ENCODE measurements around the gene LBP. TPM values are rescaled to one million over a fixed set of nuclear protein-coding genes. Genes with fewer than 3 reads are reported as not detected.

LBP gene
- total and polyA plus RNA-seq, 2 experiments from 2014 or later = 0.10 to 0.19 TPM

- no peak for TF ChIP-seq ZNF462 (CRISPR knock-in tag; IDR thresholded peaks at IDR 0.05)
- TF ChIP-seq STAT1 (IDR thresholded peaks at IDR 0.05; ENCODE audit: unreplicated experiment) = no peak
- TF ChIP-seq, protein P1, sequence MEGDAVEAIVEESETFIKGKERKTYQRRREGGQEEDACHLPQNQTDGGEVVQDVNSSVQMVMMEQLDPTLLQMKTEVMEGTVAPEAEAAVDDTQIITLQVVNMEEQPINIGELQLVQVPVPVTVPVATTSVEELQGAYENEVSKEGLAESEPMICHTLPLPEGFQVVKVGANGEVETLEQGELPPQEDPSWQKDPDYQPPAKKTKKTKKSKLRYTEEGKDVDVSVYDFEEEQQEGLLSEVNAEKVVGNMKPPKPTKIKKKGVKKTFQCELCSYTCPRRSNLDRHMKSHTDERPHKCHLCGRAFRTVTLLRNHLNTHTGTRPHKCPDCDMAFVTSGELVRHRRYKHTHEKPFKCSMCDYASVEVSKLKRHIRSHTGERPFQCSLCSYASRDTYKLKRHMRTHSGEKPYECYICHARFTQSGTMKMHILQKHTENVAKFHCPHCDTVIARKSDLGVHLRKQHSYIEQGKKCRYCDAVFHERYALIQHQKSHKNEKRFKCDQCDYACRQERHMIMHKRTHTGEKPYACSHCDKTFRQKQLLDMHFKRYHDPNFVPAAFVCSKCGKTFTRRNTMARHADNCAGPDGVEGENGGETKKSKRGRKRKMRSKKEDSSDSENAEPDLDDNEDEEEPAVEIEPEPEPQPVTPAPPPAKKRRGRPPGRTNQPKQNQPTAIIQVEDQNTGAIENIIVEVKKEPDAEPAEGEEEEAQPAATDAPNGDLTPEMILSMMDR (conservative IDR thresholded peaks at IDR 0.05; ENCODE audit: low read depth in 2 of 2) = no peak
- TF ChIP-seq ZNF114 (CRISPR knock-in tag; IDR thresholded peaks at IDR 0.05) = no peak
- no peak for TF ChIP-seq CREB1 (CRISPR knock-in tag; IDR thresholded peaks at IDR 0.05; ENCODE audit: low read depth)
Observed at GRCh38 chr20:38383147-38383546, 36.9 kb downstream of the LBP start (continued).

GRCh38 chr20:38386004-38386403 lies 39.7 kb downstream of the LBP start:
- Histone ChIP-seq H4K20me1 (replicated peaks; ENCODE audit: insufficient read depth) (no peaks in the 10 kb centered on the region), H3K79me2 (replicated peaks; ENCODE audit: insufficient read depth) (no peaks in the 10 kb centered on the region), H3F3A (replicated peaks; ENCODE audit: low read depth) (no peaks in the 10 kb centered on the region), H3K4me2 (no peak overlapping the region), H3K27me3 (ENCODE audit: insufficient read depth) (no peaks in the 10 kb centered on the region), H3K4me1 (ENCODE audit: insufficient read depth) (peaks cover 11% of the 10 kb centered on the region; the same call in 1 of the 2 replicates), H3K27ac (ENCODE audit: low read depth) (no peak overlapping the region), H2AFZ (peak overlapping the region; percentile 70; the same call in 1 of the 2 replicates), H3K36me3 (ENCODE audit: insufficient read depth) (no peaks in the 10 kb centered on the region), H3K4me3 (no peak overlapping the region), H3K9me2 (ENCODE audit: insufficient read depth) (no peaks in the 10 kb centered on the region)
- no peak overlapping the region for H3K4me3 Mint-ChIP-seq
- ATAC-seq = no peak
- H3K36me3 Mint-ChIP-seq (ENCODE audit: low read depth) = no peaks in the 10 kb centered on the region
- no peak for DNase-seq (ENCODE audit: low spot score)
- H3K9me3 Mint-ChIP-seq = peaks cover 4% of the 10 kb centered on the region; the same call in 1 of the 3 replicates
- no peak overlapping the region for H3K27ac Mint-ChIP-seq
- H3K27me3 Mint-ChIP-seq (ENCODE audit: insufficient read depth, low read depth, poor library complexity) = peaks cover 4% of the 10 kb centered on the region
- peaks cover 6% of the 10 kb centered on the region; the same call in 1 of the 3 replicates for H3K4me1 Mint-ChIP-seq
- TF ChIP-seq EZH2 (IDR thresholded peaks at IDR 0.05; ENCODE audit: low read depth, unreplicated experiment) (no peak), EZH2phosphoT487 (IDR thresholded peaks at IDR 0.05; ENCODE audit: unreplicated experiment) (no peak), STAT1 (IDR thresholded peaks at IDR 0.05; ENCODE audit: unreplicated experiment) (no peak), ETS1 (IDR thresholded peaks at IDR 0.05) (no peak), ZNF114 (CRISPR knock-in tag; IDR thresholded peaks at IDR 0.05) (no peak), ZNF331 (CRISPR knock-in tag; IDR thresholded peaks at IDR 0.05; ENCODE audit: low read depth) (no peak), NANOG (IDR thresholded peaks at IDR 0.05; ENCODE audit: borderline replicate concordance) (no peak)
- TF ChIP-seq, protein P1 (conservative IDR thresholded peaks at IDR 0.05; ENCODE audit: low read depth in 2 of 2) = no peak

Measured in GM23338 (cell line).